ENCODE data around the gene TBX19. TPM values are rescaled to one million over a fixed set of nuclear protein-coding genes. Genes with fewer than 3 reads are reported as not detected.
"Not testable (repeated sequence)": the region's sequence is repeated elsewhere in the genome, so short reads cannot be mapped to it uniquely, and the experiment has no call there.

TBX19 gene
- total RNA-seq, 2 donors from 2014 or later = 2.2 to 2.5 TPM

- no peak overlapping the region for H3K4me3 Mint-ChIP-seq
- H3K36me3 Mint-ChIP-seq (ENCODE audit: low read depth) = no peaks in the 10 kb centered on the region
- no peaks in the 10 kb centered on the region for H3K4me1 Mint-ChIP-seq
- no peak overlapping the region for H3K9ac ChIP-seq (ENCODE audit: extremely low read depth, low read length, poor library complexity, severe bottlenecking)
- H3K36me3 ChIP-seq (ENCODE audit: control insufficient read depth, insufficient read depth, low read length) = no peaks in the 10 kb centered on the region
- TF ChIP-seq CTCF (conservative IDR thresholded peaks at IDR 0.05) = no peak
- DNase-seq = no peak
- H3K27me3 Mint-ChIP-seq (ENCODE audit: insufficient read depth) = peaks cover 19% of the 10 kb centered on the region
- H3K4me3 ChIP-seq (ENCODE audit: low read length) = no peak overlapping the region
- peaks cover 9% of the 10 kb centered on the region for H3K9me3 Mint-ChIP-seq
- no peaks in the 10 kb centered on the region for H3K27me3 ChIP-seq (ENCODE audit: control insufficient read depth, insufficient read depth, low read length, poor library complexity, severe bottlenecking)
- H3K9me3 ChIP-seq (ENCODE audit: control insufficient read depth, low read length) = peaks cover 5% of the 10 kb centered on the region
- H3K4me1 ChIP-seq (ENCODE audit: control insufficient read depth, insufficient read depth, low read length) = no peaks in the 10 kb centered on the region
- no peak overlapping the region for H3K27ac ChIP-seq (ENCODE audit: low read depth, low read length)
- no peak overlapping the region for H3K27ac Mint-ChIP-seq
- 92 to 95% methylated on average over 2 to 8 of the region's 8 CpGs for WGBS, 2 experiments (ENCODE audit: insufficient coverage in 1 of 2, insufficient read length in 1 of 2)
Measured at GRCh38 chr1:168348146-168348709, 67.6 kb downstream of the TBX19 start.

- not testable (repeated sequence) for H3K9me3 Mint-ChIP-seq; H3K9ac ChIP-seq (ENCODE audit: extremely low read depth, low read length, poor library complexity, severe bottlenecking); H3K27me3 Mint-ChIP-seq (ENCODE audit: insufficient read depth); H3K9me3 ChIP-seq (ENCODE audit: control insufficient read depth, low read length); H3K4me1 Mint-ChIP-seq; H3K27ac ChIP-seq (ENCODE audit: low read depth, low read length); DNase-seq; H3K4me1 ChIP-seq (ENCODE audit: control insufficient read depth, insufficient read depth, low read length); H3K36me3 Mint-ChIP-seq (ENCODE audit: low read depth); H3K36me3 ChIP-seq (ENCODE audit: control insufficient read depth, insufficient read depth, low read length); H3K27me3 ChIP-seq (ENCODE audit: control insufficient read depth, insufficient read depth, low read length, poor library complexity, severe bottlenecking)
- Mint-ChIP-seq H3K27ac (peak overlapping the region; percentile 94), H3K4me3 (peak overlapping the region; percentile 69)
- peak overlapping the region; percentile 39 for H3K4me3 ChIP-seq (ENCODE audit: low read length)
- WGBS, 2 experiments (ENCODE audit: insufficient coverage in 1 of 2, insufficient read length in 1 of 2) = 79 to 93% methylated on average over 3 to 33 of the region's 36 CpGs
Measured at GRCh38 chr1:168354335-168355269, 73.9 kb downstream of the TBX19 start.

GRCh38 chr1:168360151-168361021, 79.7 kb downstream of the TBX19 start:
- DNase-seq = no peak
- H3K36me3 ChIP-seq (ENCODE audit: control insufficient read depth, insufficient read depth, low read length) = no peaks in the 10 kb centered on the region
- peaks cover 20% of the 10 kb centered on the region for H3K4me1 Mint-ChIP-seq
- no peak overlapping the region for H3K9ac ChIP-seq (ENCODE audit: extremely low read depth, low read length, poor library complexity, severe bottlenecking)
- no peaks in the 10 kb centered on the region for H3K27me3 Mint-ChIP-seq (ENCODE audit: insufficient read depth)
- peaks cover 3% of the 10 kb centered on the region for H3K4me1 ChIP-seq (ENCODE audit: control insufficient read depth, insufficient read depth, low read length)
- peak overlapping the region; percentile 15 for H3K4me3 ChIP-seq (ENCODE audit: low read length)
- no peak overlapping the region for H3K4me3 Mint-ChIP-seq
- no peak overlapping the region for H3K27ac ChIP-seq (ENCODE audit: low read depth, low read length)
- H3K9me3 ChIP-seq (ENCODE audit: control insufficient read depth, low read length) = no peaks in the 10 kb centered on the region
- H3K36me3 Mint-ChIP-seq (ENCODE audit: low read depth) = peaks cover 4% of the 10 kb centered on the region
- no peak overlapping the region for H3K27ac Mint-ChIP-seq
- H3K27me3 ChIP-seq (ENCODE audit: control insufficient read depth, insufficient read depth, low read length, poor library complexity, severe bottlenecking) = no peaks in the 10 kb centered on the region
- TF ChIP-seq CTCF (conservative IDR thresholded peaks at IDR 0.05) = no peak
- WGBS, 2 experiments (ENCODE audit: insufficient coverage in 1 of 2, insufficient read length in 1 of 2) = 78 to 95% methylated on average over 3 to 4 of the region's 7 CpGs
- H3K9me3 Mint-ChIP-seq = peaks cover 4% of the 10 kb centered on the region

Data from endodermal cell (in vitro differentiated cells).